K562 (cell line): Measurements from ENCODE around the gene LRRC26.

Experiments used
- CEBPB ChIP-seq: fragments of 450-650 bp; IDR thresholded peaks from 2 replicates; pipeline ENCODE4 v1.6.1; 2016; ENCODE audit warnings: missing genetic modification characterization, missing compliant biosample characterization
- ELF1 ChIP-seq: fragments of 200-800 bp; sonication (Bioruptor generic); IDR thresholded peaks from 2 replicates; pipeline ENCODE4 v1.6.1; 2016; ENCODE audit warnings: missing genetic modification characterization, missing compliant biosample characterization
- HDAC1 ChIP-seq, 2 experiments: fragments of 450-650 bp; IDR thresholded peaks; 2 replicates each; pipeline ENCODE4 v1.6.1; 2016 to 2017; ENCODE audit warnings: inconsistent platforms in 1 of 2, mild to moderate bottlenecking in 1 of 2, moderate library complexity in 1 of 2
- PHF21A ChIP-seq: fragments of 450-650 bp; IDR thresholded peaks from 2 replicates; pipeline ENCODE4 v1.6.1; 2017; ENCODE audit warnings: low read depth, borderline replicate concordance
- POLR2AphosphoS5 ChIP-seq: IDR thresholded peaks from 2 replicates; pipeline ENCODE4 v1.6.1; 2011; ENCODE audit warnings: mild to moderate bottlenecking, low read depth, low read length, moderate library complexity; ENCODE audit not compliant: control insufficient read depth, insufficient read depth
- TCF7 ChIP-seq: sonication (generic); IDR thresholded peaks from 2 replicates; pipeline ENCODE4 v1.6.1; 2016; ENCODE audit warnings: antibody characterized with exemption, borderline replicate concordance
- TFAM ChIP-seq: fragments of 250-450 bp; sonication (Bioruptor Pico); conservative IDR thresholded peaks from 2 replicates; pipeline ENCODE4 v1.5.0; 2021; ENCODE audit warnings: mild to moderate bottlenecking, moderate library complexity
- ZBTB17 ChIP-seq: fragments of 450-650 bp; formaldehyde crosslinking; IDR thresholded peaks from 2 replicates; pipeline ENCODE4 v1.4.0; 2020; ENCODE audit warnings: mild to moderate bottlenecking
- ZNF707 ChIP-seq: fragments of 250-450 bp; sonication (Bioruptor Pico); conservative IDR thresholded peaks from 2 replicates; pipeline ENCODE4 v1.8.0; 2022; ENCODE audit warnings: inconsistent platforms, mild to moderate bottlenecking, moderate library complexity
- TF ChIP-seq, protein P1 (sequence below): sonication (generic); formaldehyde crosslinking; IDR thresholded peaks from 2 replicates; pipeline ENCODE4 v1.8.0; 2022; ENCODE audit warnings: missing genetic modification reagents, mild to moderate bottlenecking, borderline replicate concordance
- TF ChIP-seq, protein P2 (sequence below), 3 experiments: IDR thresholded peaks in 2 of 3; conservative IDR thresholded peaks in 1 of 3; 2 replicates each; pipeline ENCODE4 v1.5.1; 2011 to 2012; ENCODE audit warnings: low read length in 3 of 3, mild to moderate bottlenecking in 3 of 3, control low read depth in 2 of 3, improper control_type of control experiment in 1 of 3, inconsistent platforms in 1 of 3, low read depth in 1 of 3, mixed read lengths in 1 of 3, moderate library complexity in 1 of 3; ENCODE audit not compliant: insufficient read depth in 2 of 3

DNA sequence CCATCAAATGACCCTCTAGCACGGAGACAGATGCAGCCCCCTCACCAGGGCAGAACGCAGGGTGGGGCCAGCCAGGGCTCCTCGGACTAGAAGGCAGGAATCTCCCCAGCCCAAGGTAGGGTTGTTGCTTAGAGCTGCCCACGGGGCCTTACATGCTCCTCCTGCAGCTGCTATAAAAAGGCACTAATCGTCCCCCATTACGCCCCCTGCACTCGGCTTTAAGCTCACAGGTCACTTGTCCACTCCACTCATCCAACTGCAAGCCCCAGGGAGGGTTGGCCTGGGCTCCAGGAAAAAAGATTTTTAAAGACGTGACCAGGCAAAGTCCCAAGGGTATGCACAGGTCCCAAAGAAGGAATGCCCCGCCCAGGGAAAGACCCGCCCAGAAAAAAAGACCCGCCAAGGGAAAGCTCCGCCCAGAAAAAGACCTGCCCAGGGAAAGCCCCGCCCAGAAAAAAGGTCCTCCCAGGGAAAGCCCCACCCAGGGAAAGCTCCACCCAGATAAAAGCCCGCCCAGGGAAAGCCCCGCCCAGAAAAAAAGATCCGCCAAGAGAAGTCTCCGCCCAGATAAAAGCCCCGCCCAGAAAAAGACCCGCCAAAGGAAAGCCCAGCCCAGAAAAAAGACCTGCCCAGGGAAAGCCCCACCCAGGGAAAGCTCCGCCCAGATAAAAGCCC is 19.8 kb downstream of the LRRC26 start:
- TF ChIP-seq HDAC1 (IDR thresholded peaks at IDR 0.05) (no peak), CEBPB (tag) (no peak), ZNF707 (no peak), POLR2AphosphoS5 (no peak), ELF1 (tag) (no peak), TCF7 (no peak), ZBTB17 (CRISPR knock-in tag) (no peak), PHF21A (no peak), TFAM (CRISPR knock-in tag) (no peak)
- TF ChIP-seq, protein P1, sequence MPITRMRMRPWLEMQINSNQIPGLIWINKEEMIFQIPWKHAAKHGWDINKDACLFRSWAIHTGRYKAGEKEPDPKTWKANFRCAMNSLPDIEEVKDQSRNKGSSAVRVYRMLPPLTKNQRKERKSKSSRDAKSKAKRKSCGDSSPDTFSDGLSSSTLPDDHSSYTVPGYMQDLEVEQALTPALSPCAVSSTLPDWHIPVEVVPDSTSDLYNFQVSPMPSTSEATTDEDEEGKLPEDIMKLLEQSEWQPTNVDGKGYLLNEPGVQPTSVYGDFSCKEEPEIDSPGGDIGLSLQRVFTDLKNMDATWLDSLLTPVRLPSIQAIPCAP = no peak
- TF ChIP-seq, protein P2, sequence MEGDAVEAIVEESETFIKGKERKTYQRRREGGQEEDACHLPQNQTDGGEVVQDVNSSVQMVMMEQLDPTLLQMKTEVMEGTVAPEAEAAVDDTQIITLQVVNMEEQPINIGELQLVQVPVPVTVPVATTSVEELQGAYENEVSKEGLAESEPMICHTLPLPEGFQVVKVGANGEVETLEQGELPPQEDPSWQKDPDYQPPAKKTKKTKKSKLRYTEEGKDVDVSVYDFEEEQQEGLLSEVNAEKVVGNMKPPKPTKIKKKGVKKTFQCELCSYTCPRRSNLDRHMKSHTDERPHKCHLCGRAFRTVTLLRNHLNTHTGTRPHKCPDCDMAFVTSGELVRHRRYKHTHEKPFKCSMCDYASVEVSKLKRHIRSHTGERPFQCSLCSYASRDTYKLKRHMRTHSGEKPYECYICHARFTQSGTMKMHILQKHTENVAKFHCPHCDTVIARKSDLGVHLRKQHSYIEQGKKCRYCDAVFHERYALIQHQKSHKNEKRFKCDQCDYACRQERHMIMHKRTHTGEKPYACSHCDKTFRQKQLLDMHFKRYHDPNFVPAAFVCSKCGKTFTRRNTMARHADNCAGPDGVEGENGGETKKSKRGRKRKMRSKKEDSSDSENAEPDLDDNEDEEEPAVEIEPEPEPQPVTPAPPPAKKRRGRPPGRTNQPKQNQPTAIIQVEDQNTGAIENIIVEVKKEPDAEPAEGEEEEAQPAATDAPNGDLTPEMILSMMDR (IDR thresholded peaks at IDR 0.05 in 2 of 3, conservative IDR thresholded peaks at IDR 0.05 in 1 of 3; ENCODE audit: insufficient read depth in 2 of 3, low read depth in 1 of 3, low read length in 3 of 3) = no peak
